ENCODE measurements around the gene TMC6.

The TMC6 gene

DNA sequence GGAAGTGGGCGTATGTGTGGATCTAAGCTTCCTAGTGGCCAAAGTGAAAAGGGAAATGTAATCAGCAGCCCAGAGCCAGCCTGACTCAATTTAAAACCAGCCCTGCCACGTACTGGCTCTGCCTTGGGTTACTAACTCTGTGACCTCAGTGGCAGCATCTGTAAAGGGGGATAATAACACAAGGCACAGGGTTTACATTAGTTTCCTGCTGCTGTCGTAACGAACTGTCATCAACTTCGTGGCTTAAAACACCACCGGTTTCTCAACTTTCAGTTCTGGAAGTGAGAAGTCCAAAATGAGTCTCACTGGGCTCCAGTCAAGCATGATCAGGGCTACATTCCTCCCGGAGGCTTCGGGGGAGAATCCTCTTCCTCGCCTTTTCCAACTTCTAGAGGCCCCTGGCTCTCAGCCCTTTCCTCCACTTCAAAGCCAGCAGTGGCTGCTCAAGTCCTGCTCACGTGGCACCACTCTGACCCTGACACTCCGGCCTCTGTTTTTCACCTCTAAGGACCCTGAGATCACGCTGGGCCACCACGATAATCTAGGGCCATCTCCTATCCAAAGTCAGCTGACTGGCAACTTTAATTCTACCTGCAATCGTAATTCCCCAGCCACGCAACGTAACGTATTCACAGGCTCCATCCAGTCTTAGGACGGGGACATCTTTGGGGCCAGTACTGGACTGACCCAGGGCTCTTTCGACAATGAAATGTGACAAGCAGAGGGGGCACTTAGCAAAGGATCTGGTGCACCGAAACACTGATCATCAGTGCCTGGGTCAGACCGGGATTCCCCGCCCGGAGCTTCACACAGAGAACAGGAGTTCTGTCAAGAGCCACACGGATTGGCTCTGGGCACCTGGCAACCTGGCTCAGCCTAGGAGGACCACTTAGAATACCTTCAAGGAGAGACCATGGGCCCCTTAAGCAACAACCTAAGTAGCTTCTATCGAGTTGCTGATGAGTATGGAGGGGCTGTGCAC is 14.5 kb downstream of the TMC6 start:
- Histone ChIP-seq H3K27ac (replicated peaks; ENCODE audit: low read length) (no peak overlapping the region), H3K9me3 (replicated peaks in 1 of 2; ENCODE audit: control insufficient read depth in 2 of 2, insufficient read depth in 1 of 2, low read depth in 1 of 2, low read length in 2 of 2) (no peaks in the 10 kb centered on the region), H2BK5ac (ENCODE audit: low read length) (no peak overlapping the region), H3K4me3 (ENCODE audit: low read length in 2 of 2) (no peak overlapping the region), H2AFZ (ENCODE audit: low read length) (no peak overlapping the region), H3K27me3 (ENCODE audit: control insufficient read depth in 3 of 3, insufficient read depth in 3 of 3, low read depth in 1 of 3, low read length in 3 of 3) (no peaks in the 10 kb centered on the region), H3K79me1 (ENCODE audit: low read depth, low read length) (peaks cover 2% of the 10 kb centered on the region), H3K18ac (ENCODE audit: low read length) (no peak overlapping the region), H3K4ac (ENCODE audit: low read length) (no peak overlapping the region), H3K23ac (ENCODE audit: low read depth, low read length, poor library complexity) (no peak overlapping the region), H2BK12ac (ENCODE audit: low read length) (no peak overlapping the region), H3K4me1 (ENCODE audit: control insufficient read depth in 2 of 2, insufficient read depth in 1 of 2, low read depth in 1 of 2, low read length in 2 of 2) (no peaks in the 10 kb centered on the region), H2BK120ac (ENCODE audit: low read depth, low read length) (no peak overlapping the region), H3K14ac (ENCODE audit: low read length) (no peak overlapping the region), H2AK5ac (ENCODE audit: low read depth, low read length) (no peak overlapping the region), H3K36me3 (replicated peaks in 1 of 2; ENCODE audit: control insufficient read depth in 2 of 2, insufficient read depth in 2 of 2, low read length in 2 of 2) (peaks cover 2 to 3% of the 10 kb centered on the region in 2 donors), H4K91ac (ENCODE audit: low read depth, low read length, poor library complexity) (no peak overlapping the region), H3K4me2 (ENCODE audit: insufficient read depth, low read length, poor library complexity, severe bottlenecking) (no peak overlapping the region), H3K9ac (ENCODE audit: low read depth, low read length, poor library complexity) (no peak overlapping the region), H4K8ac (ENCODE audit: low read depth, low read length) (no peak overlapping the region), H2BK15ac (ENCODE audit: low read length) (no peak overlapping the region)
- no CpG with 5 or more reads among the region's 25 CpGs for WGBS, 2 donors (ENCODE audit: extremely low coverage in 2 of 2, insufficient read length in 2 of 2, insufficient replicate concordance in 1 of 2)
- DNase-seq (ENCODE audit: low spot score) = no peak

GRCh38 chr17:78112518-78113471 is 15.8 kb downstream of the TMC6 start:
- H3K4me3 ChIP-seq (ENCODE audit: low read length in 2 of 2) = no peak overlapping the region
- H3K4me2 ChIP-seq (ENCODE audit: insufficient read depth, low read length, poor library complexity, severe bottlenecking) = peak overlapping the region; percentile 15
- peak overlapping the region; percentile 55 for H3K18ac ChIP-seq (ENCODE audit: low read length)
- peak; percentile 65 for DNase-seq (ENCODE audit: low spot score)
- peak overlapping the region; percentile 43 for H2BK120ac ChIP-seq (ENCODE audit: low read depth, low read length)
- no peak overlapping the region for H2BK12ac ChIP-seq (ENCODE audit: low read length)
- peak overlapping the region; percentile 31 for H3K4ac ChIP-seq (ENCODE audit: low read length)
- no CpG with 5 or more reads among the region's 33 CpGs for WGBS, 2 donors (ENCODE audit: extremely low coverage in 2 of 2, insufficient read length in 2 of 2, insufficient replicate concordance in 1 of 2)
- H3K9me3 ChIP-seq (replicated peaks in 1 of 2; ENCODE audit: control insufficient read depth in 2 of 2, insufficient read depth in 1 of 2, low read depth in 1 of 2, low read length in 2 of 2) = no peaks in the 10 kb centered on the region
- H2BK5ac ChIP-seq (ENCODE audit: low read length) = no peak overlapping the region
- peak overlapping the region; percentile 99 for H2AK5ac ChIP-seq (ENCODE audit: low read depth, low read length)
- H3K9ac ChIP-seq (ENCODE audit: low read depth, low read length, poor library complexity) = peak overlapping the region; percentile 57
- H3K4me1 ChIP-seq (ENCODE audit: control insufficient read depth in 2 of 2, insufficient read depth in 1 of 2, low read depth in 1 of 2, low read length in 2 of 2) = no peaks in the 10 kb centered on the region
- H3K23ac ChIP-seq (ENCODE audit: low read depth, low read length, poor library complexity) = peak overlapping the region; percentile 90
- no peaks in the 10 kb centered on the region for H3K27me3 ChIP-seq (ENCODE audit: control insufficient read depth in 3 of 3, insufficient read depth in 3 of 3, low read depth in 1 of 3, low read length in 3 of 3)
- H2AFZ ChIP-seq (ENCODE audit: low read length) = no peak overlapping the region
- H2BK15ac ChIP-seq (ENCODE audit: low read length) = peak overlapping the region; percentile 95
- peak overlapping the region; percentile 17 for H4K8ac ChIP-seq (ENCODE audit: low read depth, low read length)
- H3K36me3 ChIP-seq (replicated peaks in 1 of 2; ENCODE audit: control insufficient read depth in 2 of 2, insufficient read depth in 2 of 2, low read length in 2 of 2) = peaks cover 2 to 12% of the 10 kb centered on the region in 2 donors
- H3K27ac ChIP-seq (replicated peaks; ENCODE audit: low read length) = no peak overlapping the region
- H4K91ac ChIP-seq (ENCODE audit: low read depth, low read length, poor library complexity) = no peak overlapping the region
- H3K79me1 ChIP-seq (ENCODE audit: low read depth, low read length) = peaks cover 2% of the 10 kb centered on the region
- H3K14ac ChIP-seq (ENCODE audit: low read length) = no peak overlapping the region

DNA sequence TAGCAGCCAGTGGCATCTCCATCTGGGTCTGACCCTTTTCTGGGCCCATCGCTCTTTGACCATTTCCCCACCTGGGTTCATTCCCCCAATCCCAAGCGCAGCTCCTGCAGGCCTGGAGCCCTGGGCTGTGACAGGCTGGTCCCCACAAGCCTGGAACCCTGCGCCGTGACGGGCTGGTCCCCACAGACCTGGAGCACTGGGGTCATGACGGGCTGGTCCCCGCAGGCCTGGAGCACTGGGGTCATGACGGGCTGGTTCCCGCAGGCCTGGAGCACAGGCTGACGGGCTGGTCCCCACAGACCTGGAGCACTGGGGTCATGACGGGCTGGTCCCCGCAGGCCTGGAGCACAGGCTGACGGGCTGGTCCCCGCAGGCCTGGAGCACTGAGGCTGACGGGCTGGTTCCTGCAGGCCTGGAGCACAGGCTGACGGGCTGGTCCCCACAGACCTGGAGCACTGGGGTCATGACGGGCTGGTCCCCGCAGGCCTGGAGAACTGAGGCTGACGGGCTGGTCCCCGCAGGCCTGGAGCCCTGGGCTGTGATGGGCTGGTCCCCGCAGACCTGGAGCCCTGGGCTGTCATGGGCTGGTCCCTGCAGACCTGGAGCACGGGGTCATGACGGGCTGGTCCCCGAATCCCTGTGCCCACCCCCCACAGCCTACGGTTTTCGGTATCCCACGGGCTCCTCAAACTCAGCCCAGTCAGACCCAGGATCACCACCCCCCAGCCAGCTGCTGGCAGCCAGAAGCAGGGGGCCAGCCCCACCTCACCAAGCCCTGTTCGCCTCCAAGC is 16.6 kb downstream of the TMC6 start:
- no peak for DNase-seq (ENCODE audit: low spot score)
- Histone ChIP-seq H2BK5ac (ENCODE audit: low read length) (no peak overlapping the region), H3K9ac (ENCODE audit: low read depth, low read length, poor library complexity) (peak overlapping the region; percentile 18), H3K4me2 (ENCODE audit: insufficient read depth, low read length, poor library complexity, severe bottlenecking) (no peak overlapping the region), H2BK15ac (ENCODE audit: low read length) (no peak overlapping the region), H3K14ac (ENCODE audit: low read length) (no peak overlapping the region), H3K27me3 (ENCODE audit: control insufficient read depth in 3 of 3, insufficient read depth in 3 of 3, low read depth in 1 of 3, low read length in 3 of 3) (no peaks in the 10 kb centered on the region), H3K27ac (replicated peaks; ENCODE audit: low read length) (no peak overlapping the region), H3K4ac (ENCODE audit: low read length) (peak overlapping the region; percentile 31), H3K4me3 (ENCODE audit: low read length in 2 of 2) (no peak overlapping the region), H3K79me1 (ENCODE audit: low read depth, low read length) (peaks cover 2% of the 10 kb centered on the region), H3K36me3 (replicated peaks in 1 of 2; ENCODE audit: control insufficient read depth in 2 of 2, insufficient read depth in 2 of 2, low read length in 2 of 2) (peaks cover 2 to 20% of the 10 kb centered on the region in 2 donors), H2AK5ac (ENCODE audit: low read depth, low read length) (peak overlapping the region; percentile 99), H4K8ac (ENCODE audit: low read depth, low read length) (peak overlapping the region; percentile 32), H4K91ac (ENCODE audit: low read depth, low read length, poor library complexity) (no peak overlapping the region), H2AFZ (ENCODE audit: low read length) (no peak overlapping the region), H3K18ac (ENCODE audit: low read length) (no peak overlapping the region), H3K23ac (ENCODE audit: low read depth, low read length, poor library complexity) (peak overlapping the region; percentile 40), H3K9me3 (replicated peaks in 1 of 2; ENCODE audit: control insufficient read depth in 2 of 2, insufficient read depth in 1 of 2, low read depth in 1 of 2, low read length in 2 of 2) (no peaks in the 10 kb centered on the region), H2BK12ac (ENCODE audit: low read length) (no peak overlapping the region), H3K4me1 (ENCODE audit: control insufficient read depth in 2 of 2, insufficient read depth in 1 of 2, low read depth in 1 of 2, low read length in 2 of 2) (no peaks in the 10 kb centered on the region), H2BK120ac (ENCODE audit: low read depth, low read length) (peak overlapping the region; percentile 13)
- no CpG with 5 or more reads among the region's 28 CpGs for WGBS, 2 donors (ENCODE audit: extremely low coverage in 2 of 2, insufficient read length in 2 of 2, insufficient replicate concordance in 1 of 2)
